Measurements from ENCODE around the gene GNAQ. TPM values are rescaled to one million over a fixed set of nuclear protein-coding genes. Genes with fewer than 3 reads are reported as not detected.

GNAQ gene
- total and polyA plus RNA-seq, 2 donors, result 42.2 to 78.5 TPM

DNA sequence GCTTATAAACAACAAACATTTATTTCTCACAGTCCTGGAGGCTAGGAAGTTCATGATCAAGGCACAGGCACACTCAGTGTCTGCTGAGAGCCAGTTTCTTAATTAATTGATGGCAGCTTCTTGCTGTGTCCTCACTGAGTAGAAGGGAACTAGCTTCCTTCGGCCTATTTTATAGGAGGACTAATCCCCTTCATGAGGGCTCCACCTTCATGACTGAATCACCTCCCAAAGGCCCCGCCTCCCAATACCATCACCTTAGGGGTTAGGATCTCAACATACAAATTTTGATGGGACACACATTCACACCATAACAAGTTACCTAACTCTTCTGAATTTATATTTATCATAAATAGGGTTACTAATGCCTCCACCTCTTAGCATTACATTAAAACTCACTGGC is 129.8 kb downstream of the GNAQ start:
- Histone ChIP-seq H3K4me1 (ENCODE audit: insufficient read depth) (no peaks in the 10 kb centered on the region), H3K36me3 (ENCODE audit: insufficient read depth) (no peaks in the 10 kb centered on the region), H3K4me3 (ENCODE audit: low read depth, low read length) (no peak overlapping the region), H3K27ac (ENCODE audit: low read depth) (no peak overlapping the region)
- 74% methylated on average over 2 of the region's 2 CpGs for WGBS
- DNase-seq (ENCODE audit: extremely low spot score), result no peak

GRCh38 chr9:77901018-77901417 is 130.6 kb downstream of the GNAQ start:
- no peak for DNase-seq (ENCODE audit: extremely low spot score)
- no peaks in the 10 kb centered on the region for H3K36me3 ChIP-seq (ENCODE audit: insufficient read depth)
- H3K4me1 ChIP-seq (ENCODE audit: insufficient read depth), result no peaks in the 10 kb centered on the region
- WGBS, result 93% methylated on average over 3 of the region's 3 CpGs
- no peak overlapping the region for H3K27ac ChIP-seq (ENCODE audit: low read depth)
- H3K4me3 ChIP-seq (ENCODE audit: low read depth, low read length), result no peak overlapping the region

DNA sequence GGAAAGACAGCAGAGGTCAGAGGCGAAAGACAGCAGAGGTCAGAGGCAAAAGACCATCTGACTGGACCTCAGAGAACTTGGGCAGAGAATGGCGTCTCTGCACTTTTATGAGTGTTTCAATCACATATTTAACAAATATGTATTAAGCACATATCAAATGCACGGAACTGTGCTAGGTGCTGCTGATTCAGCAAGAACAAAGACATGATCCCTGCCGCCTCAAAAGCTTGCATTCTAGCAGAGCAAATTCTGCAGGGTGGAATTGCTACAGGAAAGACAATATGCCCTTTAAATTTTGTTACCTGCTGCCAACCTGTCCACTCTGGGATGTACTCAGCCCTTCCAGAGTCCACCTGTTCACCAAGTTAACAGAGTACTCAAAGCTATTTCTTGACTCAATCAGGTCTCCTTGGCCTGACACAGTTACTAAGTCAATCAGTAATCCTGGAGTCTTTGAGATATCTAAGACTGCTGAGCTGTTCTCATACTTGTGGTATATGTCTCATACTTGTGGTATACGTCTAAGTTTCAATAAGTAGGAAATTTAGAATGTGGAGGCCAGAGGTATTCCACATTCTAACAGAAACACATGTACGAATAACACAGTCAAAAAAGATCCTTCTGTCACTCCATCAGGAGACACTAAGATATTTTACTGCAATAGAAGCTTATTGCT is 131.8 kb downstream of the GNAQ start:
- DNase-seq (ENCODE audit: extremely low spot score), result no peak
- H3K4me1 ChIP-seq (ENCODE audit: insufficient read depth), result no peaks in the 10 kb centered on the region
- H3K36me3 ChIP-seq (ENCODE audit: insufficient read depth), result no peaks in the 10 kb centered on the region
- 95% methylated on average over 6 of the region's 6 CpGs for WGBS
- no peak overlapping the region for H3K27ac ChIP-seq (ENCODE audit: low read depth)
- no peak overlapping the region for H3K4me3 ChIP-seq (ENCODE audit: low read depth, low read length)

GRCh38 chr9:77898864-77899263 is 132.7 kb downstream of the GNAQ start:
- H3K4me1 ChIP-seq (ENCODE audit: insufficient read depth), result no peaks in the 10 kb centered on the region
- no peak overlapping the region for H3K4me3 ChIP-seq (ENCODE audit: low read depth, low read length)
- WGBS, result 62% methylated on average over 3 of the region's 3 CpGs
- no peak for DNase-seq (ENCODE audit: extremely low spot score)
- no peak overlapping the region for H3K27ac ChIP-seq (ENCODE audit: low read depth)
- no peaks in the 10 kb centered on the region for H3K36me3 ChIP-seq (ENCODE audit: insufficient read depth)

- WGBS, result 54% methylated on average over 8 of the region's 8 CpGs
- H3K4me3 ChIP-seq (ENCODE audit: low read depth, low read length), result no peak overlapping the region
- no peaks in the 10 kb centered on the region for H3K36me3 ChIP-seq (ENCODE audit: insufficient read depth)
- no peak overlapping the region for H3K27ac ChIP-seq (ENCODE audit: low read depth)
- peak; percentile 40 for DNase-seq (ENCODE audit: extremely low spot score)
- H3K4me1 ChIP-seq (ENCODE audit: insufficient read depth), result no peaks in the 10 kb centered on the region
Measured at GRCh38 chr9:77896938-77897667, 134.5 kb downstream of the GNAQ start.

DNA sequence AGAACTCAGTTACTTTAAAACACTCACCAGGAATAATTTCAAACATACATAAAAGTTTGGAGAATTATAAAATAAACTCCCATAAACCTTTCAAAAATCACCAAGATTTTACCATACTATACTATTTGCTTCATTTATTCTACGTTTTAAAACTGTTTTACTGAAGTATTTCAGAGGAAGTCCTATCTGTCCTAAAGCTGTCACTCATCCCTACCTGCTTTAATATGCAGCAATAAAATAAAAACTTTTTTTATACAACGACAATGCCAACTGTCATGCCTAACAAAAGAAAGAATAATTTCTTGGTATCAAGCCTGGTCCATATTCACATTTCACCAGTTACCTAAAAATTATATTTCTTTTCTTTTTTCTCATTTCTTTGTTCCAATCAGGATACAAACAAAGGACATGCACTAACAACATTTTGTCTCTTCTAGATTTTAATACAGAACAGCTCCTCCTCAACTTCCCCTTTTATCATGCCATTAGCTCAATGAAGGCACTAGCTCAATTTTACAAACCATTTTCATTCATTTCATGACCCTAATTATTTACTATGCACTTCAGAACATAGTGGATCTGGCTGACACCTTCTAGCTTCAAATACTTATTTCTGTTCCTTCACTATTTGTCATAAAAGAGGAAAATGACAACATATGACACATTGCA is 135.2 kb downstream of the GNAQ start:
- Histone ChIP-seq H3K4me1 (ENCODE audit: insufficient read depth) (no peaks in the 10 kb centered on the region), H3K27ac (ENCODE audit: low read depth) (no peak overlapping the region), H3K4me3 (ENCODE audit: low read depth, low read length) (no peak overlapping the region), H3K36me3 (ENCODE audit: insufficient read depth) (peaks cover 1% of the 10 kb centered on the region)
- 64% methylated on average over 2 of the region's 2 CpGs for whole genome bisulfite sequencing
- no peak for DNase-seq (ENCODE audit: extremely low spot score)

- Histone ChIP-seq H3K27ac (ENCODE audit: low read depth) (no peak overlapping the region), H3K4me3 (ENCODE audit: low read depth, low read length) (no peak overlapping the region), H3K36me3 (ENCODE audit: insufficient read depth) (peaks cover 2% of the 10 kb centered on the region), H3K4me1 (ENCODE audit: insufficient read depth) (no peaks in the 10 kb centered on the region)
- 97% methylated on average over 3 of the region's 3 CpGs for WGBS
- no peak for DNase-seq (ENCODE audit: extremely low spot score)
Measured at GRCh38 chr9:77893706-77894105, 137.9 kb downstream of the GNAQ start.

GRCh38 chr9:77892955-77893514 is 138.6 kb downstream of the GNAQ start:
- H3K36me3 ChIP-seq (ENCODE audit: insufficient read depth), result peaks cover 2% of the 10 kb centered on the region
- H3K4me1 ChIP-seq (ENCODE audit: insufficient read depth), result no peaks in the 10 kb centered on the region
- DNase-seq (ENCODE audit: extremely low spot score), result no peak
- 92% methylated on average over 3 of the region's 3 CpGs for WGBS
- no peak overlapping the region for H3K27ac ChIP-seq (ENCODE audit: low read depth)
- no peak overlapping the region for H3K4me3 ChIP-seq (ENCODE audit: low read depth, low read length)

GRCh38 chr9:77892171-77892570 is 139.4 kb downstream of the GNAQ start:
- WGBS, result 55% methylated on average over 1 of the region's 1 CpG
- peaks cover 2% of the 10 kb centered on the region for H3K36me3 ChIP-seq (ENCODE audit: insufficient read depth)
- no peaks in the 10 kb centered on the region for H3K4me1 ChIP-seq (ENCODE audit: insufficient read depth)
- no peak overlapping the region for H3K27ac ChIP-seq (ENCODE audit: low read depth)
- DNase-seq (ENCODE audit: extremely low spot score), result no peak
- no peak overlapping the region for H3K4me3 ChIP-seq (ENCODE audit: low read depth, low read length)

- WGBS, result 75% methylated on average over 8 of the region's 8 CpGs
- Histone ChIP-seq H3K36me3 (ENCODE audit: insufficient read depth) (peaks cover 2% of the 10 kb centered on the region), H3K27ac (ENCODE audit: low read depth) (no peak overlapping the region), H3K4me3 (ENCODE audit: low read depth, low read length) (no peak overlapping the region), H3K4me1 (ENCODE audit: insufficient read depth) (no peaks in the 10 kb centered on the region)
- DNase-seq (ENCODE audit: extremely low spot score), result no peak
Measured at GRCh38 chr9:77891128-77891800, 140.3 kb downstream of the GNAQ start.

DNA sequence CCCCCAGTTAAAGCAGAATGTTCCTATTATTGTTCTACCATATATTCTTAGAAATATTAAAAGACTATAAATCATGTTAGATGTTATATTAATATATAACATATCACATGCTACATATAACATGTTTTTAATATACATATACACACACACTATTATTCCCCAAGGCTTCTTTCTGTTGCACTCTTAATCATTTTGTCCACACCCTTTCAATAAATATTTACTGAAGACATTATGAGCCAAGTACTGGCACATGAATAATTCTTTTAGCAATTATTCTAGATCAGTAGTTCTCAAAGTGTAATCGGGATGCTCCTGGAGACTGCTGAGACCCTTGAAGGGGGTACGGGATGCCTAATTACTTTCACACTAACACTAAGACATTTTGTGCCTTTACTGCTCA is 143.9 kb downstream of the GNAQ start:
- Histone ChIP-seq H3K4me1 (ENCODE audit: insufficient read depth) (peaks cover 2% of the 10 kb centered on the region), H3K36me3 (ENCODE audit: insufficient read depth) (peaks cover 2% of the 10 kb centered on the region), H3K27ac (ENCODE audit: low read depth) (no peak overlapping the region), H3K4me3 (ENCODE audit: low read depth, low read length) (no peak overlapping the region)
- DNase-seq (ENCODE audit: extremely low spot score), result no peak
- 93% methylated on average over 2 of the region's 2 CpGs for WGBS

- Histone ChIP-seq H3K36me3 (ENCODE audit: insufficient read depth) (no peaks in the 10 kb centered on the region), H3K4me3 (ENCODE audit: low read depth, low read length) (no peak overlapping the region), H3K27ac (ENCODE audit: low read depth) (no peak overlapping the region), H3K4me1 (ENCODE audit: insufficient read depth) (peaks cover 2% of the 10 kb centered on the region)
- DNase-seq (ENCODE audit: extremely low spot score), result no peak
- 36% methylated on average over 3 of the region's 3 CpGs for WGBS
Measured at GRCh38 chr9:77885104-77885672, 146.4 kb downstream of the GNAQ start.
